OCI-LY1 (cell line): ENCODE measurements around the gene SPRED2.

Experiments
- H2AFZ ChIP-seq: fragments of 200-600 bp; sonication (generic), shearing (Covaris generic); 2 replicates; pipeline ENCODE4 v1.6.0; 2014; ENCODE audit warnings: antibody characterized with exemption, mild to moderate bottlenecking, low read length
- H3F3A ChIP-seq: fragments of 200-600 bp; sonication (generic), shearing (Covaris generic); 2 replicates; pipeline ENCODE4 v1.6.0; 2014; ENCODE audit warnings: mild to moderate bottlenecking, antibody characterized with exemption, low read length, moderate library complexity; ENCODE audit not compliant: insufficient read depth
- H3K27ac ChIP-seq: fragments of 200-600 bp; sonication (generic); 2 replicates; pipeline ENCODE4 v1.5.1; 2014; ENCODE audit warnings: low read length, mixed run types, mild to moderate bottlenecking, low read depth; ENCODE audit not compliant: poor library complexity, severe bottlenecking
- H3K27me3 ChIP-seq: fragments of 200-600 bp; sonication (generic); 2 replicates; pipeline ENCODE4 v1.6.0; 2014; ENCODE audit warnings: antibody characterized with exemption, mild to moderate bottlenecking, low read length, moderate library complexity; ENCODE audit not compliant: insufficient read depth
- H3K36me3 ChIP-seq: fragments of 200-600 bp; sonication (generic); 2 replicates; pipeline ENCODE4 v1.6.1; 2014; ENCODE audit warnings: mild to moderate bottlenecking, antibody characterized with exemption, low read length, moderate library complexity, mixed read lengths; ENCODE audit not compliant: insufficient read depth
- H3K4me1 ChIP-seq: fragments of 200-600 bp; sonication (generic); 2 replicates; pipeline ENCODE4 v1.5.1; 2014; ENCODE audit warnings: mild to moderate bottlenecking, low read length, moderate library complexity; ENCODE audit not compliant: insufficient read depth, severe bottlenecking
- H3K4me2 ChIP-seq: fragments of 200-600 bp; sonication (generic), shearing (Covaris generic); 2 replicates; pipeline ENCODE4 v1.6.1; 2014; ENCODE audit warnings: low read length
- H3K4me3 ChIP-seq: fragments of 200-600 bp; sonication (generic); 2 replicates; pipeline ENCODE4 v1.5.1; 2014; ENCODE audit warnings: low read length, low read depth, mild to moderate bottlenecking, mixed read lengths; ENCODE audit not compliant: poor library complexity, severe bottlenecking
- H3K79me2 ChIP-seq: fragments of 200-600 bp; shearing (Covaris generic); 2 replicates; pipeline ENCODE4 v1.6.1; 2016; ENCODE audit warnings: mixed run types, low read length, mixed read lengths; ENCODE audit not compliant: insufficient read depth
- H3K9ac ChIP-seq: fragments of 200-600 bp; sonication (generic), shearing (Covaris generic); 2 replicates; pipeline ENCODE4 v1.6.1; 2014; ENCODE audit warnings: mild to moderate bottlenecking, low read length, mixed read lengths
- H3K9me2 ChIP-seq: fragments of 200-600 bp; sonication (generic), shearing (Covaris generic); 2 replicates; pipeline ENCODE4 v1.6.1; 2014; ENCODE audit warnings: low read depth, mild to moderate bottlenecking, low read length, mixed read lengths
- H3K9me3 ChIP-seq: fragments of 200-600 bp; shearing (Covaris generic); 2 replicates; pipeline ENCODE4 v1.6.1; 2014; ENCODE audit warnings: low read length, mixed read lengths
- H4K20me1 ChIP-seq: fragments of 200-600 bp; sonication (generic), shearing (Covaris generic); 2 replicates; pipeline ENCODE4 v1.6.0; 2016; ENCODE audit warnings: mild to moderate bottlenecking, low read length; ENCODE audit not compliant: insufficient read depth
- EZH2 ChIP-seq: fragments of 200-600 bp; sonication (generic), shearing (Covaris generic); IDR thresholded peaks from 2 replicates; pipeline ENCODE4 v1.8.0; 2017; ENCODE audit warnings: borderline replicate concordance, mixed run types, mild to moderate bottlenecking, antibody characterized with exemption, low read length, moderate library complexity, mixed read lengths
- TF ChIP-seq, protein P1 (sequence below): fragments of 200-600 bp; sonication (generic), shearing (Covaris generic); IDR thresholded peaks from 2 replicates; pipeline ENCODE4 v1.5.1; 2017; ENCODE audit warnings: mild to moderate bottlenecking, antibody characterized with exemption, low read length, moderate library complexity, mixed read lengths

Gene SPRED2

DNA sequence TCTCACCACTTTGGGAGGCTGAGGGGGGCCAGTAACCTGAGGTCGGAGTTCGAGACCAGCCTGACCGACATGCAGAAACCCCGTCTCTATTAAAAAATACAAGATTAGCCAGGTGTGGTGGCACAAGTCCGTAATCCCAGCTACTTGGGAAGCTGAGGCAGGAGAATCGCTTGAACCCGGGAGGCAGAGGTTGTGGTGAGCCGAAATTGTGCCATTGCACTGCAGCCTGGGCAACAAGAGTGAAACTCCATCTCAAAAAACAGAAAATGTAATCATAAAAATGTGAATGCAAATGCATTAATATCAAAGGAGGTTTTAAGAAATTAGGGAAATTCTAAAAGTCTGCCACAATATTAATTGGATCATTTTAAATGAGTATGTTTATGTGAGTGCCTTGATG lies 159.1 kb downstream of the SPRED2 start:
- H3K4me3 ChIP-seq, result no peak overlapping the region
- no peak overlapping the region for H3K9ac ChIP-seq
- H3K9me2 ChIP-seq, result no peaks in the 10 kb centered on the region
- no peak overlapping the region for H2AFZ ChIP-seq
- H3K79me2 ChIP-seq, result no peaks in the 10 kb centered on the region
- H3K27ac ChIP-seq, result no peak overlapping the region
- H3K9me3 ChIP-seq, result no peaks in the 10 kb centered on the region
- no peaks in the 10 kb centered on the region for H4K20me1 ChIP-seq
- H3K36me3 ChIP-seq, result peaks cover 49% of the 10 kb centered on the region
- TF ChIP-seq, protein P1, sequence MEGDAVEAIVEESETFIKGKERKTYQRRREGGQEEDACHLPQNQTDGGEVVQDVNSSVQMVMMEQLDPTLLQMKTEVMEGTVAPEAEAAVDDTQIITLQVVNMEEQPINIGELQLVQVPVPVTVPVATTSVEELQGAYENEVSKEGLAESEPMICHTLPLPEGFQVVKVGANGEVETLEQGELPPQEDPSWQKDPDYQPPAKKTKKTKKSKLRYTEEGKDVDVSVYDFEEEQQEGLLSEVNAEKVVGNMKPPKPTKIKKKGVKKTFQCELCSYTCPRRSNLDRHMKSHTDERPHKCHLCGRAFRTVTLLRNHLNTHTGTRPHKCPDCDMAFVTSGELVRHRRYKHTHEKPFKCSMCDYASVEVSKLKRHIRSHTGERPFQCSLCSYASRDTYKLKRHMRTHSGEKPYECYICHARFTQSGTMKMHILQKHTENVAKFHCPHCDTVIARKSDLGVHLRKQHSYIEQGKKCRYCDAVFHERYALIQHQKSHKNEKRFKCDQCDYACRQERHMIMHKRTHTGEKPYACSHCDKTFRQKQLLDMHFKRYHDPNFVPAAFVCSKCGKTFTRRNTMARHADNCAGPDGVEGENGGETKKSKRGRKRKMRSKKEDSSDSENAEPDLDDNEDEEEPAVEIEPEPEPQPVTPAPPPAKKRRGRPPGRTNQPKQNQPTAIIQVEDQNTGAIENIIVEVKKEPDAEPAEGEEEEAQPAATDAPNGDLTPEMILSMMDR, result no peak
- no peak for TF ChIP-seq EZH2
- no peaks in the 10 kb centered on the region for H3F3A ChIP-seq
- H3K4me2 ChIP-seq, result no peak overlapping the region
- peaks cover 6% of the 10 kb centered on the region for H3K4me1 ChIP-seq
- no peaks in the 10 kb centered on the region for H3K27me3 ChIP-seq

DNA sequence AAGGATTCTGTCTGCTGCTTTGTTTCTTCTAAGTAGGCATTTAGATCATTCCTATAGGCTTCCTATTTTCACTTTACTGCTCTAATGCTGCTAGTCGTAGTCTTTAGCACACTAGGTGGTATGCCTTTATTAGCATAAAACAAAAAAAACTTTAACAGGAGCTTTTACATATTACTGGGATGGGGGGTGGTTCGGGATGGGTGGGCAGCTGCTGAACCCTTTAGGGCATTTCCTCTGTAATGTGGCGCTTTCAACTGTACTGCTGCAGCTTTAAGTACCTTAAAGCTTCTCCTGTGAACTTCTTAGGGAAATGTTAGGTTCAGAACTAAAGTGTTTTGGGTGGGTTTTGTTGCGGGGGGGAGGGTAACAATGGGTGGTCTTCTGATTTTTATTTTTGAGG lies 163.4 kb downstream of the SPRED2 start:
- H3K9me3 ChIP-seq, result no peaks in the 10 kb centered on the region
- no peaks in the 10 kb centered on the region for H3K27me3 ChIP-seq
- H3K4me3 ChIP-seq, result no peak overlapping the region
- H3K4me1 ChIP-seq, result no peaks in the 10 kb centered on the region
- H3K9ac ChIP-seq, result no peak overlapping the region
- TF ChIP-seq, protein P1, result no peak
- TF ChIP-seq EZH2, result no peak
- H2AFZ ChIP-seq, result no peak overlapping the region
- no peaks in the 10 kb centered on the region for H3F3A ChIP-seq
- no peak overlapping the region for H3K4me2 ChIP-seq
- no peak overlapping the region for H3K27ac ChIP-seq
- H3K79me2 ChIP-seq, result no peaks in the 10 kb centered on the region
- no peaks in the 10 kb centered on the region for H3K9me2 ChIP-seq
- H3K36me3 ChIP-seq, result peaks cover 89% of the 10 kb centered on the region
- H4K20me1 ChIP-seq, result no peaks in the 10 kb centered on the region

DNA sequence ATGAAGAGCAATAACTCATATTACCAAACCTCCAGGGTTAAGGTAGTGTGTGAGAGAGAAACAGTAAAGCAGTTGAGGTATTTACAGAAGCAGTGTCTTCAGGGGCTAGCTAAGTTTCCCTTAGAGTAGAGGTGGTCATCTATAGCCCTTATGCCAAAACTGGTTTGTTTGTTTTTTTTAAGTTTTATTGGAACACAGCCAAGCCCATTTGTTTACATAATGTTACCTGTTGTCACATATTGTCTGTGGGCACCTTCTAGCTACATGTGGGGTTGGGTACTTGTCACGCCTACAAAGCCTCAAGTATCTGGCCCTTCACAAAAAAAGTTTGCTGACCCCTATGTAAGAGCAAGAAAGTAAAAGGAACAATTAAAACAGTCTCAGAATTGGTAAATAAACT lies 165.4 kb downstream of the SPRED2 start:
- Histone ChIP-seq H3K4me3 (no peak overlapping the region), H3K4me1 (no peaks in the 10 kb centered on the region), H3K9me2 (no peaks in the 10 kb centered on the region), H3K79me2 (no peaks in the 10 kb centered on the region), H3K9me3 (no peaks in the 10 kb centered on the region), H3K9ac (no peak overlapping the region), H3K36me3 (peaks cover 87% of the 10 kb centered on the region), H3F3A (no peaks in the 10 kb centered on the region), H4K20me1 (no peaks in the 10 kb centered on the region), H3K4me2 (no peak overlapping the region), H2AFZ (no peak overlapping the region), H3K27ac (no peak overlapping the region), H3K27me3 (no peaks in the 10 kb centered on the region)
- TF ChIP-seq EZH2, result no peak
- TF ChIP-seq, protein P1, result no peak
